ENCODE data around the gene ESYT2. TPM values are rescaled to one million over a fixed set of nuclear protein-coding genes. Genes with fewer than 3 reads are reported as not detected.

The ESYT2 gene
- total and polyA plus RNA-seq, 2 experiments from 2014 or later, result 33.4 to 59.6 TPM

GRCh38 chr7:158771213-158771834, 58.0 kb downstream of the ESYT2 start:
- no peaks in the 10 kb centered on the region for H3K4me1 ChIP-seq (ENCODE audit: insufficient read depth)
- no peak overlapping the region for H3K4me3 ChIP-seq
- DNase-seq (ENCODE audit: low spot score), result no peak
- no peak overlapping the region for H2AFZ ChIP-seq
- no peak for TF ChIP-seq EZH2 (IDR thresholded peaks at IDR 0.05; ENCODE audit: borderline replicate concordance)
- H4K20me1 ChIP-seq (ENCODE audit: insufficient read depth, poor library complexity, severe bottlenecking), result no peaks in the 10 kb centered on the region
- H3K27ac ChIP-seq, result no peak overlapping the region
- no peaks in the 10 kb centered on the region for H3K36me3 ChIP-seq (replicated peaks; ENCODE audit: insufficient read depth, low read depth)
- H3K4me2 ChIP-seq, result no peak overlapping the region
- no peaks in the 10 kb centered on the region for H3K27me3 ChIP-seq
- H3K79me2 ChIP-seq, result no peaks in the 10 kb centered on the region
- no peaks in the 10 kb centered on the region for H3K9me3 ChIP-seq (ENCODE audit: low read depth)
- no peaks in the 10 kb centered on the region for H3K9me2 ChIP-seq (replicated peaks; ENCODE audit: insufficient read depth)
- 98% methylated on average over 16 of the region's 16 CpGs for WGBS (ENCODE audit: low lambda C conversion rate, missing lambda C conversion rate)

GRCh38 chr7:158767707-158768106, 61.6 kb downstream of the ESYT2 start:
- Histone ChIP-seq H3K36me3 (replicated peaks; ENCODE audit: insufficient read depth, low read depth) (no peaks in the 10 kb centered on the region), H3K4me2 (no peak overlapping the region), H3K4me3 (no peak overlapping the region), H3K27ac (no peak overlapping the region), H2AFZ (no peak overlapping the region), H3K9me2 (replicated peaks; ENCODE audit: insufficient read depth) (no peaks in the 10 kb centered on the region), H4K20me1 (ENCODE audit: insufficient read depth, poor library complexity, severe bottlenecking) (no peaks in the 10 kb centered on the region), H3K27me3 (no peaks in the 10 kb centered on the region), H3K79me2 (no peaks in the 10 kb centered on the region), H3K9me3 (ENCODE audit: low read depth) (no peaks in the 10 kb centered on the region), H3K4me1 (ENCODE audit: insufficient read depth) (no peaks in the 10 kb centered on the region)
- no peak for DNase-seq (ENCODE audit: low spot score)
- 80% methylated on average over 4 of the region's 4 CpGs for WGBS (ENCODE audit: low lambda C conversion rate, missing lambda C conversion rate)
- TF ChIP-seq CTCF (IDR thresholded peaks at IDR 0.05; ENCODE audit: poor library complexity) (no peak), EZH2 (IDR thresholded peaks at IDR 0.05; ENCODE audit: borderline replicate concordance) (no peak), EZH2phosphoT487 (IDR thresholded peaks at IDR 0.05; ENCODE audit: low read depth, severe bottlenecking, unreplicated experiment) (no peak)

GRCh38 chr7:158766570-158767281, 62.6 kb downstream of the ESYT2 start:
- no peaks in the 10 kb centered on the region for H3K9me3 ChIP-seq (ENCODE audit: low read depth)
- H3K27me3 ChIP-seq, result no peaks in the 10 kb centered on the region
- H3K9me2 ChIP-seq (replicated peaks; ENCODE audit: insufficient read depth), result no peaks in the 10 kb centered on the region
- no peaks in the 10 kb centered on the region for H3K79me2 ChIP-seq
- H3K36me3 ChIP-seq (replicated peaks; ENCODE audit: insufficient read depth, low read depth), result no peaks in the 10 kb centered on the region
- 89% methylated on average over 6 of the region's 6 CpGs for WGBS (ENCODE audit: low lambda C conversion rate, missing lambda C conversion rate)
- H2AFZ ChIP-seq, result no peak overlapping the region
- no peaks in the 10 kb centered on the region for H3K4me1 ChIP-seq (ENCODE audit: insufficient read depth)
- H4K20me1 ChIP-seq (ENCODE audit: insufficient read depth, poor library complexity, severe bottlenecking), result no peaks in the 10 kb centered on the region
- no peak overlapping the region for H3K4me3 ChIP-seq
- peak overlapping the region; percentile 44 for H3K27ac ChIP-seq
- no peak overlapping the region for H3K4me2 ChIP-seq
- TF ChIP-seq CTCF (IDR thresholded peaks at IDR 0.05; ENCODE audit: poor library complexity), result no peak
- no peak for TF ChIP-seq EZH2 (IDR thresholded peaks at IDR 0.05; ENCODE audit: borderline replicate concordance)
- TF ChIP-seq EZH2phosphoT487 (IDR thresholded peaks at IDR 0.05; ENCODE audit: low read depth, severe bottlenecking, unreplicated experiment), result no peak
- DNase-seq (ENCODE audit: low spot score), result peak; percentile 42

- no peak overlapping the region for H3K27ac ChIP-seq
- no peaks in the 10 kb centered on the region for H3K79me2 ChIP-seq
- no peaks in the 10 kb centered on the region for H3K9me2 ChIP-seq (replicated peaks; ENCODE audit: insufficient read depth)
- 99% methylated on average over 7 of the region's 7 CpGs for WGBS (ENCODE audit: low lambda C conversion rate, missing lambda C conversion rate)
- no peaks in the 10 kb centered on the region for H3K9me3 ChIP-seq (ENCODE audit: low read depth)
- no peak overlapping the region for H3K4me3 ChIP-seq
- H3K4me2 ChIP-seq, result no peak overlapping the region
- no peaks in the 10 kb centered on the region for H3K27me3 ChIP-seq
- H2AFZ ChIP-seq, result no peak overlapping the region
- no peaks in the 10 kb centered on the region for H4K20me1 ChIP-seq (ENCODE audit: insufficient read depth, poor library complexity, severe bottlenecking)
- DNase-seq (ENCODE audit: low spot score), result no peak
- no peaks in the 10 kb centered on the region for H3K4me1 ChIP-seq (ENCODE audit: insufficient read depth)
- TF ChIP-seq EZH2phosphoT487 (IDR thresholded peaks at IDR 0.05; ENCODE audit: low read depth, severe bottlenecking, unreplicated experiment) (no peak), CTCF (IDR thresholded peaks at IDR 0.05; ENCODE audit: poor library complexity) (no peak), EZH2 (IDR thresholded peaks at IDR 0.05; ENCODE audit: borderline replicate concordance) (no peak)
- no peaks in the 10 kb centered on the region for H3K36me3 ChIP-seq (replicated peaks; ENCODE audit: insufficient read depth, low read depth)
Observed at GRCh38 chr7:158765020-158765419, 64.3 kb downstream of the ESYT2 start.

Data from hepatocyte (in vitro differentiated cells).